ENCODE results near the gene EXOSC3. TPM values are rescaled to one million over a fixed set of nuclear protein-coding genes. Genes with fewer than 3 reads are reported as not detected.

The EXOSC3 gene
- total and polyA plus RNA-seq, 2 of the 13 experiments (the other 11 are each of a cell fraction or from before 2014, with no cell fraction given), result 17.5 to 68.7 TPM

DNA sequence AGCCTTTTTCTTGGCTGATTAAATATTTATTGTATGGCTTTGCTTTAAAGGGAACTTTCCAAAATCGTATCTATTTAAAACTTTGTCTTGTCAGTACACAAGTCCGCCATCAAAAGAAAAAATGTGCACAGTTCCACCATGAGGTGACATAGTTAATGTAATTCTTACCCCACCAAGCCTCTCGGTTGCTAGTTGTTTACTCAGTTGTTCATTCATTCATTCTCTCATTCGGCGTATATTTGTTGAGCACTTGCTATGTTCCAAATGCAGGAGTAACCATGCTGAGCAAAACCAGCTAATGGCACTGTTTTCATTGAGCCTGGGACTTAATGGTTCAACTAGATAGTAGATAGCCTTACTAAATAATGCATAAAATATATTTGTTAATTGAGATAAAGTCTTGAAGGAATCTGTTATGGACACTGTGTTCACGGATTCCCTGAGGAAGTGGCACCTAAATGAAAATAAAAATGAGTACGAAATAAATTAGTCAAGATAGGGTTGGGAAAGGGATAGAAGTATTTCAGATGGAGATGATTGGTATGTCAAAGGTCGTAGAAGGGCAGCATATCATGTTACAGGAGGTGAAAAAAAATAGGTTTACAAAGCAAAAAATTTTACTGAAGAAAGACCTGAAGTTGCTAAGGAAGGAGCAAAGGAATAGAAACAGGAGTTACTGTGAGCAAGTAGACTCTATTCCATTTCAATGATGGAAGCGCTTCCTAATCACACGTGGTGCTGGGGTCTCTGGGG is 17.3 kb upstream of the EXOSC3 start:
- Histone ChIP-seq H4K20me1 (ENCODE audit: insufficient read depth, low read length) (peaks cover 12% of the 10 kb centered on the region; the same call in 1 of the 2 replicates), H3K4me1 (ENCODE audit: insufficient read depth, low read length) (peaks cover 32% of the 10 kb centered on the region), H3K36me3 (replicated peaks in 1 of 2; ENCODE audit: control insufficient read depth in 1 of 2, insufficient read depth in 2 of 2, low read length in 2 of 2) (no peaks in the 10 kb centered on the region), H2AFZ (ENCODE audit: low read length) (no peak overlapping the region), H3K79me2 (ENCODE audit: insufficient read depth, low read length) (peaks cover 38% of the 10 kb centered on the region), H3K27me3 (ENCODE audit: control insufficient read depth in 1 of 2, insufficient read depth in 2 of 2, low read length in 2 of 2) (no peaks in the 10 kb centered on the region), H3K9me3 (ENCODE audit: low read length) (no peaks in the 10 kb centered on the region), H3K9ac (ENCODE audit: insufficient read depth, low read depth, low read length) (peak overlapping the region; percentile 88), H3K4me3 (replicated peaks in 1 of 3; ENCODE audit: insufficient read depth in 1 of 3, low read depth in 2 of 3, low read length in 3 of 3) (peak overlapping the region; percentile 93 to 96 (median 94)), H3K27ac (ENCODE audit: extremely low read length, insufficient read depth, low read length) (peak overlapping the region; percentile 89), H3K4me2 (ENCODE audit: low read depth, low read length) (peak overlapping the region; percentile 98)
- ATAC-seq, result no peak
- in situ Hi-C loops (cut with HindIII; ENCODE audit: extremely low pct_ligation_motif_present, low pct_unique_long_range_greater_than_20kb), result no loop called here
- no peak for DNase-seq (ENCODE audit: low spot score)
- WGBS (ENCODE audit: low lambda C conversion rate), result 14% methylated on average over 10 of the region's 10 CpGs
- ChIA-PET POLR2A (interaction anchor here (1.0 to 1.8 kb wide), 2 partner anchors 17 to 49 kb away, joined by 3 to 29 read pairs; partner anchors contain the start of gene EXOSC3), CTCF (ENCODE audit: low intra/inter-chr PET ratio, low total read pairs) (interaction anchor here (1.9 kb wide), 1 partner anchor 17 kb away, joined by 4 read pairs; no protein-coding TSS in a partner anchor)
- intact Hi-C loops (cut with micrococcal nuclease; ENCODE audit: unreplicated experiment), result loop anchor here (1.0 kb wide), 1 partner anchor 101 kb away; no protein-coding TSS in a partner anchor
- FAIRE-seq, result no peak
- BruUV-seq (replicated peaks), result TSS peak; percentile 62
- TF ChIP-seq NR3C1 (CRISPR knock-in tag; IDR thresholded peaks at IDR 0.05), result no peak
- TF ChIP-seq ZNF180 (CRISPR knock-in tag; IDR thresholded peaks at IDR 0.05; ENCODE audit: borderline replicate concordance, low read depth), result no peak
- TF ChIP-seq, protein P1, sequence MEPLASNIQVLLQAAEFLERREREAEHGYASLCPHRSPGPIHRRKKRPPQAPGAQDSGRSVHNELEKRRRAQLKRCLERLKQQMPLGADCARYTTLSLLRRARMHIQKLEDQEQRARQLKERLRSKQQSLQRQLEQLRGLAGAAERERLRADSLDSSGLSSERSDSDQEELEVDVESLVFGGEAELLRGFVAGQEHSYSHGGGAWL (CRISPR knock-in tag; IDR thresholded peaks at IDR 0.05), result no peak
- TF ChIP-seq, protein P2, sequence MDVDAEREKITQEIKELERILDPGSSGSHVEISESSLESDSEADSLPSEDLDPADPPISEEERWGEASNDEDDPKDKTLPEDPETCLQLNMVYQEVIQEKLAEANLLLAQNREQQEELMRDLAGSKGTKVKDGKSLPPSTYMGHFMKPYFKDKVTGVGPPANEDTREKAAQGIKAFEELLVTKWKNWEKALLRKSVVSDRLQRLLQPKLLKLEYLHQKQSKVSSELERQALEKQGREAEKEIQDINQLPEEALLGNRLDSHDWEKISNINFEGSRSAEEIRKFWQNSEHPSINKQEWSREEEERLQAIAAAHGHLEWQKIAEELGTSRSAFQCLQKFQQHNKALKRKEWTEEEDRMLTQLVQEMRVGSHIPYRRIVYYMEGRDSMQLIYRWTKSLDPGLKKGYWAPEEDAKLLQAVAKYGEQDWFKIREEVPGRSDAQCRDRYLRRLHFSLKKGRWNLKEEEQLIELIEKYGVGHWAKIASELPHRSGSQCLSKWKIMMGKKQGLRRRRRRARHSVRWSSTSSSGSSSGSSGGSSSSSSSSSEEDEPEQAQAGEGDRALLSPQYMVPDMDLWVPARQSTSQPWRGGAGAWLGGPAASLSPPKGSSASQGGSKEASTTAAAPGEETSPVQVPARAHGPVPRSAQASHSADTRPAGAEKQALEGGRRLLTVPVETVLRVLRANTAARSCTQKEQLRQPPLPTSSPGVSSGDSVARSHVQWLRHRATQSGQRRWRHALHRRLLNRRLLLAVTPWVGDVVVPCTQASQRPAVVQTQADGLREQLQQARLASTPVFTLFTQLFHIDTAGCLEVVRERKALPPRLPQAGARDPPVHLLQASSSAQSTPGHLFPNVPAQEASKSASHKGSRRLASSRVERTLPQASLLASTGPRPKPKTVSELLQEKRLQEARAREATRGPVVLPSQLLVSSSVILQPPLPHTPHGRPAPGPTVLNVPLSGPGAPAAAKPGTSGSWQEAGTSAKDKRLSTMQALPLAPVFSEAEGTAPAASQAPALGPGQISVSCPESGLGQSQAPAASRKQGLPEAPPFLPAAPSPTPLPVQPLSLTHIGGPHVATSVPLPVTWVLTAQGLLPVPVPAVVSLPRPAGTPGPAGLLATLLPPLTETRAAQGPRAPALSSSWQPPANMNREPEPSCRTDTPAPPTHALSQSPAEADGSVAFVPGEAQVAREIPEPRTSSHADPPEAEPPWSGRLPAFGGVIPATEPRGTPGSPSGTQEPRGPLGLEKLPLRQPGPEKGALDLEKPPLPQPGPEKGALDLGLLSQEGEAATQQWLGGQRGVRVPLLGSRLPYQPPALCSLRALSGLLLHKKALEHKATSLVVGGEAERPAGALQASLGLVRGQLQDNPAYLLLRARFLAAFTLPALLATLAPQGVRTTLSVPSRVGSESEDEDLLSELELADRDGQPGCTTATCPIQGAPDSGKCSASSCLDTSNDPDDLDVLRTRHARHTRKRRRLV (CRISPR knock-in tag; IDR thresholded peaks at IDR 0.05), result no peak
- TF ChIP-seq ZFAT (CRISPR knock-in tag; conservative IDR thresholded peaks at IDR 0.05), result no peak
- TF ChIP-seq, protein P3, sequence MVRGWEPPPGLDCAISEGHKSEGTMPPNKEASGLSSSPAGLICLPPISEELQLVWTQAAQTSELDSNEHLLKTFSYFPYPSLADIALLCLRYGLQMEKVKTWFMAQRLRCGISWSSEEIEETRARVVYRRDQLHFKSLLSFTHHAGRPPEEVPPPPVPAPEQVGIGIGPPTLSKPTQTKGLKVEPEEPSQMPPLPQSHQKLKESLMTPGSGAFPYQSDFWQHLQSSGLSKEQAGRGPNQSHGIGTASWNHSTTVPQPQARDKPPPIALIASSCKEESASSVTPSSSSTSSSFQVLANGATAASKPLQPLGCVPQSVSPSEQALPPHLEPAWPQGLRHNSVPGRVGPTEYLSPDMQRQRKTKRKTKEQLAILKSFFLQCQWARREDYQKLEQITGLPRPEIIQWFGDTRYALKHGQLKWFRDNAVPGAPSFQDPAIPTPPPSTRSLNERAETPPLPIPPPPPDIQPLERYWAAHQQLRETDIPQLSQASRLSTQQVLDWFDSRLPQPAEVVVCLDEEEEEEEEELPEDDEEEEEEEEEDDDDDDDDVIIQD (CRISPR knock-in tag; IDR thresholded peaks at IDR 0.05; ENCODE audit: low read depth), result no peak
- TF ChIP-seq SIX1 (CRISPR knock-in tag; IDR thresholded peaks at IDR 0.05; ENCODE audit: borderline replicate concordance), result peak; percentile 86; the same call in 1 of the 2 replicates
- TF ChIP-seq ZNF768 (CRISPR knock-in tag; IDR thresholded peaks at IDR 0.05), result no peak
- no peak for TF ChIP-seq ZNF790 (CRISPR knock-in tag; IDR thresholded peaks at IDR 0.05; ENCODE audit: borderline replicate concordance)
- peak; percentile 89 for TF ChIP-seq ZNF24 (IDR thresholded peaks at IDR 0.05)
- TF ChIP-seq, protein P4, sequence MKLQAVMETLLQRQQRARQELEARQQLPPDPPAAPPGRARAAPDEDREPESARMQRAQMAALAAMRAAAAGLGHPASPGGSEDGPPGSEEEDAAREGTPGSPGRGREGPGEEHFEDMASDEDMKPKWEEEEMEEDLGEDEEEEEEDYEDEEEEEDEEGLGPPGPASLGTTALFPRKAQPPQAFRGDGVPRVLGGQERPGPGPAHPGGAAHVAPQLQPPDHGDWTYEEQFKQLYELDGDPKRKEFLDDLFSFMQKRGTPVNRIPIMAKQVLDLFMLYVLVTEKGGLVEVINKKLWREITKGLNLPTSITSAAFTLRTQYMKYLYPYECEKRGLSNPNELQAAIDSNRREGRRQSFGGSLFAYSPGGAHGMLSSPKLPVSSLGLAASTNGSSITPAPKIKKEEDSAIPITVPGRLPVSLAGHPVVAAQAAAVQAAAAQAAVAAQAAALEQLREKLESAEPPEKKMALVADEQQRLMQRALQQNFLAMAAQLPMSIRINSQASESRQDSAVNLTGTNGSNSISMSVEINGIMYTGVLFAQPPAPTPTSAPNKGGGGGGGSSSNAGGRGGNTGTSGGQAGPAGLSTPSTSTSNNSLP (IDR thresholded peaks at IDR 0.05; ENCODE audit: low read depth, low read length), result no peak
- no peak for TF ChIP-seq REXO4 (CRISPR knock-in tag; IDR thresholded peaks at IDR 0.05; ENCODE audit: borderline replicate concordance)
- no peak for TF ChIP-seq RFX3 (CRISPR knock-in tag; IDR thresholded peaks at IDR 0.05)
- no peak for TF ChIP-seq ZNF652 (CRISPR knock-in tag; IDR thresholded peaks at IDR 0.05; ENCODE audit: borderline replicate concordance, low read depth)
